Endodermal cell (in vitro differentiated cells): ENCODE measurements around the gene AGR2. TPM values are rescaled to one million over a fixed set of nuclear protein-coding genes. Genes with fewer than 3 reads are reported as not detected.

Experiments
- DNase-seq: peaks from one replicate; pipeline ENCODE4 v3.0.0-alpha.2; 2017
- H3K27ac ChIP-seq: 2 replicates; pipeline ENCODE4 v1.5.1; 2013; ENCODE audit warnings: mild to moderate bottlenecking, low read depth, low read length, moderate library complexity
- H3K27me3 ChIP-seq: 2 replicates; pipeline ENCODE4 v1.6.1; 2013; ENCODE audit warnings: mild to moderate bottlenecking, low read length, moderate library complexity; ENCODE audit not compliant: insufficient read depth, control insufficient read depth, poor library complexity, severe bottlenecking
- H3K36me3 ChIP-seq: 2 replicates; pipeline ENCODE4 v1.7.0; 2013; ENCODE audit warnings: mild to moderate bottlenecking, low read length, moderate library complexity; ENCODE audit not compliant: control insufficient read depth, insufficient read depth
- H3K4me1 ChIP-seq: one replicate; pipeline ENCODE4 v1.7.0; 2013; ENCODE audit warnings: low read length; ENCODE audit not compliant: control insufficient read depth, insufficient read depth
- H3K4me3 ChIP-seq: 2 replicates; pipeline ENCODE4 v1.5.1; 2013; ENCODE audit warnings: mild to moderate bottlenecking, low read length, moderate library complexity
- H3K9ac ChIP-seq: 2 replicates; pipeline ENCODE4 v1.6.1; 2013; ENCODE audit warnings: mild to moderate bottlenecking, low read length, moderate library complexity; ENCODE audit not compliant: poor library complexity, severe bottlenecking; ENCODE audit errors: extremely low read depth
- H3K9me3 ChIP-seq: 2 replicates; pipeline ENCODE4 v1.6.1; 2013; ENCODE audit warnings: mild to moderate bottlenecking, low read length, moderate library complexity; ENCODE audit not compliant: control insufficient read depth
- H3K27ac Mint-ChIP-seq: 2 replicates; pipeline ENCODE4 v1.8.0; 2020; ENCODE audit warnings: mixed read lengths
- H3K27me3 Mint-ChIP-seq: 2 replicates; pipeline ENCODE4 v1.8.0; 2021; ENCODE audit warnings: mild to moderate bottlenecking, mixed read lengths; ENCODE audit not compliant: insufficient read depth
- H3K36me3 Mint-ChIP-seq: 2 replicates; pipeline ENCODE4 v1.8.0; 2020; ENCODE audit warnings: low read depth, mixed read lengths
- H3K4me1 Mint-ChIP-seq: 2 replicates; pipeline ENCODE4 v1.8.0; 2020; ENCODE audit warnings: mixed read lengths
- H3K4me3 Mint-ChIP-seq: 2 replicates; pipeline ENCODE4 v1.8.0; 2020; ENCODE audit warnings: mild to moderate bottlenecking, moderate library complexity, mixed read lengths
- H3K9me3 Mint-ChIP-seq: 2 replicates; pipeline ENCODE4 v1.8.0; 2020; ENCODE audit warnings: mild to moderate bottlenecking, mixed read lengths
- CTCF ChIP-seq: fragments of 200-600 bp; sonication (generic); conservative IDR thresholded peaks from 2 replicates; pipeline ENCODE4 v1.5.0; 2021; ENCODE audit warnings: antibody characterized with exemption, mild to moderate bottlenecking
- WGBS, 2 experiments: methylation state at CpG; one replicate each; pipeline versions ENCODE4 v1.1.5 to v1.1.7; 2013; ENCODE audit warnings: missing lambda C conversion rate in 2 of 2, mixed read lengths in 1 of 2; ENCODE audit not compliant: insufficient coverage in 1 of 2, insufficient read length in 1 of 2; 5-methylcytosine and 5-hydroxymethylcytosine counted together
- total RNA-seq, 2 donors: library from RNA; stranded (reverse); fragmentation: NEBNext Ultra II Directional in 1 of 2; extraction: Animal tissue kit (Norgen Biotek cat#: 25700) in 1 of 2; gene quantifications; 2 replicates in 1 of 2; 3 replicates in 1 of 2; pipeline ENCODE4 v1.2.1, GENCODE V29; 2021

Gene AGR2
- total RNA-seq, 2 donors from 2014 or later = not detected

- Mint-ChIP-seq H3K36me3 (peaks cover 5% of the 10 kb centered on the region), H3K27ac (no peak overlapping the region), H3K9me3 (peaks cover 3% of the 10 kb centered on the region), H3K27me3 (peaks cover under 1% of the 10 kb centered on the region), H3K4me3 (no peak overlapping the region), H3K4me1 (peaks cover 32% of the 10 kb centered on the region)
- Histone ChIP-seq H3K9ac (no peak overlapping the region), H3K36me3 (peaks cover 8% of the 10 kb centered on the region), H3K4me1 (no peaks in the 10 kb centered on the region), H3K4me3 (no peak overlapping the region), H3K27ac (no peak overlapping the region), H3K9me3 (peaks cover 18% of the 10 kb centered on the region), H3K27me3 (no peaks in the 10 kb centered on the region)
- DNase-seq = no peak
- 97% methylated on average over 1 of the region's 1 CpG; no CpG with 5 or more reads in 1 of the 2 experiments for WGBS, 2 experiments
- no peak for TF ChIP-seq CTCF
These were observed 45.0 kb downstream of the AGR2 start for GRCh38 chr7:16759840-16760239.

GRCh38 chr7:16758631-16759611 is 45.9 kb downstream of the AGR2 start:
- Histone ChIP-seq H3K36me3 (peaks cover 8% of the 10 kb centered on the region), H3K4me1 (no peaks in the 10 kb centered on the region), H3K9ac (no peak overlapping the region), H3K9me3 (peaks cover 18% of the 10 kb centered on the region), H3K4me3 (no peak overlapping the region), H3K27me3 (no peaks in the 10 kb centered on the region), H3K27ac (no peak overlapping the region)
- peaks cover 3% of the 10 kb centered on the region for H3K9me3 Mint-ChIP-seq
- no peak overlapping the region for H3K4me3 Mint-ChIP-seq
- H3K36me3 Mint-ChIP-seq = peaks cover 5% of the 10 kb centered on the region
- H3K4me1 Mint-ChIP-seq = peaks cover 37% of the 10 kb centered on the region
- H3K27me3 Mint-ChIP-seq = peaks cover 3% of the 10 kb centered on the region
- no peak for TF ChIP-seq CTCF
- 94 to 95% methylated on average over 4 to 10 of the region's 10 CpGs for WGBS, 2 experiments
- H3K27ac Mint-ChIP-seq = no peak overlapping the region
- DNase-seq = no peak

- Mint-ChIP-seq H3K36me3 (peaks cover 2% of the 10 kb centered on the region), H3K4me1 (peaks cover 37% of the 10 kb centered on the region), H3K27ac (no peak overlapping the region), H3K4me3 (no peak overlapping the region), H3K27me3 (peaks cover 3% of the 10 kb centered on the region), H3K9me3 (peaks cover 3% of the 10 kb centered on the region)
- Histone ChIP-seq H3K9ac (no peak overlapping the region), H3K4me1 (no peaks in the 10 kb centered on the region), H3K27ac (no peak overlapping the region), H3K36me3 (peaks cover 1% of the 10 kb centered on the region), H3K9me3 (peaks cover 10% of the 10 kb centered on the region), H3K27me3 (no peaks in the 10 kb centered on the region), H3K4me3 (no peak overlapping the region)
- no peak for DNase-seq
- WGBS, 2 experiments = 99 to 100% methylated on average over 1 to 6 of the region's 6 CpGs
- no peak for TF ChIP-seq CTCF
These were observed 46.8 kb downstream of the AGR2 start for GRCh38 chr7:16758036-16758435.
